HG02759 (cell line): ENCODE results near the gene ZNF236.
A peak's percentile ranks its signal among the peaks of the same experiment; 100 is the strongest.

Experiments
- ATAC-seq: cut with Tn5 transposase; IDR thresholded peaks from one replicate; pipeline ENCODE4 v1.9.1; 2021; ENCODE audit warnings: mild to moderate bottlenecking, moderate library complexity; ENCODE audit not compliant: unreplicated experiment

Gene ZNF236

GRCh38 chr18:76905821-76906220 lies 83.5 kb downstream of the ZNF236 start:
- no peak for ATAC-seq

- ATAC-seq, result no peak
These were observed 85.9 kb downstream of the ZNF236 start for GRCh38 chr18:76908277-76908676.

DNA sequence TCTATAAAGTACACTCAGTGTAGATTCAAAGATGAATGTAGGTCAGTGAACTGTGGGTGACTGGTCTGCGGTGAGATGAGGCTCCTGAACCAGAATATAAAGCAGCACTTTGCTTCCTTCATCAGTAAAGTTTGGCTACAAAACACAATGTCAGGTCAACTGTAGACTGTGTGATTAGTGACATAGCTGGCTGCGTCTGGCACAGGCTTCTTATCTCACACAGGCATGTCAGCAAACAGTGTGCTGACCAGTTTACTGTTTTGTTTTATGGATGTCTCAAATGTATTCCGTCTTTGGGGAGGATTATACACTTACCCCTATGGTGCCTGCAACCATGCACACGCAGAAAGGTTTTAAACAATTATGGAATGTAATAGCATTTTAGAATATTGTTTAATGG lies 87.1 kb downstream of the ZNF236 start:
- ATAC-seq, result no peak

- no peak for ATAC-seq
These were observed 89.1 kb downstream of the ZNF236 start for GRCh38 chr18:76911440-76911839.

- ATAC-seq, result no peak
These were observed 91.2 kb downstream of the ZNF236 start for GRCh38 chr18:76913583-76913982.

- peak; percentile 61 for ATAC-seq
These were observed 92.0 kb downstream of the ZNF236 start for GRCh38 chr18:76914314-76914713.

- ATAC-seq, result no peak
These were observed 92.4 kb downstream of the ZNF236 start for GRCh38 chr18:76914796-76915195.

- no peak for ATAC-seq
These were observed 93.1 kb downstream of the ZNF236 start for GRCh38 chr18:76915456-76915855.

- ATAC-seq, result no peak
These were observed 98.6 kb downstream of the ZNF236 start for GRCh38 chr18:76920974-76921373.

- peak; percentile 99 for ATAC-seq
These were observed 99.8 kb downstream of the ZNF236 start for GRCh38 chr18:76922107-76922506.

DNA sequence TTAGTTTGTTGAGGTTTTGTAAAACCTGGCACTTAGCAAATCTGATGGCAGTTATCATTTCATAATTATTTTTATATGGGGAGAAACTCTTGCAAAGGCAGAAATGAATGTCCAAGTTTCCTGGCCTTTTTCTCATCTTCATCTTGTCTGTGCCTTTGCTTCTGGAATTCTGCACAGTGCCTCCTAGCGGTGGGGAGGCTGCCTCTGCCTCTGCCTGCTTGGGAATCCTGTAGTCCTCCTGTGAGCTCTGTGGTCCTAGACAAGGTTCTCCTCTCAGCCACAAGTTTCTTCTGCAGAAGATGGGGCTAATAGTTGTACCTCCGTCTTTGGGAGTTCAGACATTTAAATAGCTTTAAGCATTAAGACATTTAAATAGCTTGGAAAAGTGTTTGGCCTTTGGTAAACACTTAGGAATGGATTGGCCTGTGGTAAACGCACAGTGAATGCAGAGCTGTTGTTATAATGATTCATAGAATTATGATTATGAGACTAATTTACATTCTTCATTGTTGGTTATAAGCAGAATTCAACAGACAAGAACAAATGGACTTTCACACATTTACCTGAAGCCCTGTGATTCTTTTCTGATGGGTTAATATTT lies 101.2 kb downstream of the ZNF236 start:
- ATAC-seq, result no peak

DNA sequence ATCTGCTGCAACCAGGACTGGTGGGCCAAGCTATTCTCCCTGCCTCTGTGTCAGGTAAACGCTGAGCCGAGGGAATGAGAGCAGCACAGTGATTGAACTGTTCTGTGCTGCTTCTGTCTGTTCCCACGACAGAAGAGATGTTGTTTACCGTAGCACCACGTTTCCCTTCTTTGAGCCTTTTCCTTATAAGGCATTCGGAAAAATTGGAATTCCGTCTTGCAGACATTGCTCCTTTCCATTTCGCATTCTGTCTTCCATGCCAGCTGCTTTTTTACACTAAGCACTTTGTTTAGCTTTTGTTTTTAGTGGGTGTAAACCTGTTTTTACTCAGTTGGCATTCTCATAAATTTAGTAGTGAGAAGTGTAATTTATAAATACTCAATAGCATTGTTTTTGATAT lies 103.1 kb downstream of the ZNF236 start:
- ATAC-seq, result no peak

DNA sequence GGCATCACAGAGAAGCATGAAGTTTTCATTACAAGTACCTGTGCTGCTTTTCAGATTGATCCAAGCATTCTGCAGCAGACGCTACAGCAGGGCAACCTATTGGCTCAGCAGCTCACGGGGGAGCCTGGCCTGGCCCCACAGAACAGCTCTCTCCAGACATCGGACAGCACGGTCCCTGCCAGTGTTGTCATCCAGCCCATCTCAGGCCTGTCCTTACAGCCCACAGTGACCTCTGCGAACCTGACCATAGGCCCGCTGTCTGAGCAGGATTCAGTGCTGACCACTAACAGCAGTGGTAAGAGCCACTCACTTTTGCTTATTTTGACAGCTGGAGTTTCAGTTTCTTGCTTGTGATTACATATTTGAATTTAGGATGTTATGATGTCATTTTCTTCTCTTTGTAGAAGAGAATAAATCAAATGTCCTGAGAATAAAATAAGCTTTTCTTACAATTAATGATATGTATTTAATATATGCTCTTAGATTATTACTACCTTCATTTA lies 104.9 kb downstream of the ZNF236 start:
- no peak for ATAC-seq

GRCh38 chr18:76928179-76928868 lies 106.0 kb downstream of the ZNF236 start:
- no peak for ATAC-seq

DNA sequence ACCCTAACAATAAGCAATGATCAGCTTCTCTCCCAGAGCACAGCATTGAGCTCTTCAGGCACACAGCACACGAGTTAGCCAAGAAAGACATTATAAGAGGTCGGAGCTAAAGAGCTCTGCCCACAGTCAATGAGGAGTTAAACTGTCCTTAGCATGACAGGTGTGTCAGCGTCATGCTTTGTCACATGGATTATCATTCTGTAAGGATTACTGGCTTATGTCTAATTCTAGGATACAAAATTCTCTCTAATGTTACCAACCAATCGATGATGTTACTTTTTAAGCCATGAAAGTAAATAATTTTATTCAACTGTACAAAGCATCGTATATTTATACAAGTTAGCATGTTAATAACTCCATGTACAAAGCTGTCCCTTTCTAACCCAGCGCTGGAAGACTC lies 108.8 kb downstream of the ZNF236 start:
- no peak for ATAC-seq

DNA sequence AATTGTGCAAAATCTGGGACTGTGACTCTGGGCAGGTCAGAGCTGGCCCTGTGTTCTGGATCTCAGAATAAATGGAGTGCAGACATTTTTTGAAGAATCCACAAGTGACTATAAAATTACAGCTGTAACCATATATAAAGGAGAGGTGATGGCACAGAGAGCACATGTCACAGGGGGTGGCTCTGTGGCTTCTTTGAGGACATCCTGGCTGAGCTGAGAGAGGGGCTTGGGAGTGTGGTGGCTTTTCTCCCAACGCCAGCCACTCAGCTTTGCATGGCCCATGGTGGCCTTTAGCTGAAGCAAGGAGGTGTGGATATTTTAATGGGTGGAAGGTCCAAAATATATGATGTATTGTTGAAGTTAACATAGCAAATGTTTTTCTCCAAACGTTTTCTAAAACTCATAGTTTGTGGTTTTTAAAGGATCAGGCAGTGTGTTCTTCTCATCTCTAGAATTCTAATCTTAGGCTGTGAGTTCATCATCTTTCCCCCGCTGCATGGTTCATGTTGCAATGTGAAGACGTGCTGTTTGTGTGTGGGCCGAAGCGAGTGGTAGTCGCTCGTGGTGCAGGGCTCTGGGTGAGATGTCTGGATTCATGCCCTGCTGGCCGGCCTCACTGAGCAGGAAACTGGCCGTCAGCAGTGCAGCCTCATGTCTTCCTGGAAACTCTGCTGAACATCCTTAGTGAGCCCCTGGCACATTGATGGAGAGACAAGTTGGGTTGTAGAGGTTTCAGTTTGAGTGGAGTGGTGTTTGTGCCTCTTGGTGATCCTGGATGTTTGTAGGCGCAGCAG lies 109.9 kb downstream of the ZNF236 start:
- ATAC-seq, result no peak

DNA sequence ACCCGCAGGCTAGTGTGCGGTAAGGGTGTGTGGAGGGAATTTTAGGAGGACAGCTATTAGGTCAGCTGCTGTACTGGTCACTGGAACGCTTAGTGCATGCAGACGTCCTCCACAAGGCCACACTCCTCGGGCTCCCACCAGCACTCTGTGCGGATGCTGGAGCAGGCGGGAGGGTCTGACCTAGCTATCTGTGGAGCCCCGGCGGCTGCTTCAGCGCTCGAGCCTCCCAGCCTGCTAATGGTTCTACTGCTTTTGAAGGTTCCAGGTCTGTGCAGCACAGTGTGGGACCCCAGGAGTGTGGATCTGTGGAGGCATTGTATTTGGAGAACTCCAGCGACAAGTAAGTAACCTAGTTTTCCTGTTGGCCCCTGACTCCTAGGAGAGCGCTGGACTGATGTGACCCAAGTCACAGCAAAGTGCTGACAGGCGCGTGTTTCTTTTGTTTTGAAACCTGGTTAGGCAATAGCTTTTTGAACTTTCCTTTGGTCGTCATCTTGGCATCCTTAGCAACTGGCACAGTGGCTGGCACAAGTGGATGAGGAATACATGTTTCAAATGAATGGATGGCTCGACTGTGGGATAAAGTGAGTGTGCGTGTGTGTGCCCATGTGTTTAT lies 113.5 kb downstream of the ZNF236 start:
- no peak for ATAC-seq

DNA sequence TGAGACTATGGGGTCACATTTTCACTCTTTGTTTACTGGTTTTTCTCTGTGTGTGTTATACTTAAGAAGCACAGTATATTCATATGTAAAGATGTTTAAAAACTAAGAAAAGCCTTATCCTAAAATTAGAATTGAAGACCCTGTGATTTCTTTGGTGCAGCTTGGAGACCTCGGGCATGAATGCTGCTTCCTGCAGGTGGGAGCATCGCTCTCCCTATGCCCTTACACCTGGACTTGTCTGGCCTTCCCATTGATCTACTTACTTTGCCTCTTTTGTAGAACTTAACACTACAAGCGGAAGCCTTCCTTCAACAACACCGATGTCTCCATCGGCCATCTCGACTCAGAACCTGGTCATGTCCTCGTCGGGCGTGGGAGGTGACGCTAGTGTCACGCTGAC lies 114.5 kb downstream of the ZNF236 start:
- no peak for ATAC-seq

DNA sequence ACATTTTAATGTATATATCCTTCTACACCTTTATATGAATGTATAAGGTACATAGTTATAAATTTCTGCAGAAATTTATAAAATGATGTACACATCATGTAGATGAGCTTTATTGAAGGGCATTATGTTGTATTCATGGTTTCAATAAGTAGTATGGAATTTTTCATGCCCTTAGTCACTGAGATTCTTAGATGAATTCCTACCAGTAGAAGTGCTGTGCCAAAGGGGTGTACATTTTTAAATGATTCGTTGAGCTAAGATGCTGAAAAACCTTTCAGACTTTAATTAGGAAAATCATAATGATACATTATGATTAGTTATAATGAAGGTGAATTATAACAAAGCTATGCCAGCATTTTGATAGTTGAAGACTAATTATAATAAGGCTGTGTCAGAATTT lies 115.2 kb downstream of the ZNF236 start:
- ATAC-seq, result no peak

GRCh38 chr18:76938619-76939018 lies 116.3 kb downstream of the ZNF236 start:
- no peak for ATAC-seq

- no peak for ATAC-seq
These were observed 118.9 kb downstream of the ZNF236 start for GRCh38 chr18:76941284-76941683.
